Loucy (cell line): Measurements from ENCODE around the gene OGDH.
A peak's percentile ranks its signal among the peaks of the same experiment; 100 is the strongest.
"Not testable (repeated sequence)": the region's sequence is repeated elsewhere in the genome, so short reads cannot be mapped to it uniquely, and the experiment has no call there.

Source experiments
- H2AFZ ChIP-seq: fragments of 200-600 bp; sonication (generic); 2 replicates; pipeline ENCODE4 v1.6.0; 2016; ENCODE audit warnings: antibody characterized with exemption, mild to moderate bottlenecking, low read length, moderate library complexity
- H3F3A ChIP-seq: fragments of 200-600 bp; 2 replicates; pipeline ENCODE4 v1.6.0; 2016; ENCODE audit warnings: antibody characterized with exemption, low read depth, mild to moderate bottlenecking
- H3K27me3 ChIP-seq: fragments of 200-600 bp; sonication (generic); 2 replicates; pipeline ENCODE4 v1.6.1; 2014; ENCODE audit warnings: low read length, mild to moderate bottlenecking; ENCODE audit not compliant: insufficient read depth, poor library complexity, severe bottlenecking
- H3K36me3 ChIP-seq: fragments of 200-600 bp; sonication (generic); 2 replicates; pipeline ENCODE4 v1.6.1; 2016; ENCODE audit warnings: low read length; ENCODE audit not compliant: insufficient read depth
- H3K4me1 ChIP-seq: fragments of 200-600 bp; sonication (generic); 2 replicates; pipeline ENCODE4 v1.5.1; 2014; ENCODE audit warnings: low read length, mild to moderate bottlenecking; ENCODE audit not compliant: insufficient read depth, poor library complexity, severe bottlenecking
- H3K4me2 ChIP-seq: fragments of 200-600 bp; sonication (generic); 2 replicates; pipeline ENCODE4 v1.6.0; 2014; ENCODE audit warnings: antibody characterized with exemption, low read length, low read depth, mild to moderate bottlenecking; ENCODE audit not compliant: poor library complexity, severe bottlenecking
- H3K4me3 ChIP-seq: fragments of 200-600 bp; sonication (generic); 2 replicates; pipeline ENCODE4 v1.5.1; 2014; ENCODE audit warnings: low read length, mild to moderate bottlenecking, mixed read lengths; ENCODE audit not compliant: poor library complexity, severe bottlenecking
- H3K79me2 ChIP-seq: fragments of 200-600 bp; sonication (generic); 2 replicates; pipeline ENCODE4 v1.6.1; 2014; ENCODE audit warnings: low read length; ENCODE audit not compliant: insufficient read depth
- H3K9ac ChIP-seq: fragments of 200-600 bp; sonication (generic); 2 replicates; pipeline ENCODE4 v1.6.0; 2014; ENCODE audit warnings: mild to moderate bottlenecking, low read depth, low read length, moderate library complexity; ENCODE audit not compliant: poor library complexity, severe bottlenecking
- H3K9me2 ChIP-seq: fragments of 200-600 bp; sonication (generic); replicated peaks from 2 replicates; pipeline ENCODE4 v1.6.1; 2016; ENCODE audit warnings: low read depth, low read length, mixed read lengths
- H3K9me3 ChIP-seq: fragments of 200-600 bp; sonication (generic); 2 replicates; pipeline ENCODE4 v1.6.1; 2014; ENCODE audit warnings: mild to moderate bottlenecking, antibody characterized with exemption, low read length, low read depth; ENCODE audit not compliant: insufficient read depth
- H4K20me1 ChIP-seq: fragments of 200-600 bp; sonication (generic); 2 replicates; pipeline ENCODE4 v1.6.0; 2014; ENCODE audit warnings: antibody characterized with exemption, low read length, mild to moderate bottlenecking; ENCODE audit not compliant: insufficient read depth, poor library complexity, severe bottlenecking
- EZH2phosphoT487 ChIP-seq: fragments of 200-600 bp; IDR thresholded peaks from 2 replicates; pipeline ENCODE4 v1.6.1; 2018; ENCODE audit warnings: antibody characterized with exemption, mild to moderate bottlenecking, moderate library complexity, borderline replicate concordance
- TF ChIP-seq, protein P1 (sequence below): fragments of 200-600 bp; sonication (generic); conservative IDR thresholded peaks from 2 replicates; pipeline ENCODE4 v1.5.1; 2014; ENCODE audit warnings: mild to moderate bottlenecking, antibody characterized with exemption, low read length

Gene OGDH

DNA sequence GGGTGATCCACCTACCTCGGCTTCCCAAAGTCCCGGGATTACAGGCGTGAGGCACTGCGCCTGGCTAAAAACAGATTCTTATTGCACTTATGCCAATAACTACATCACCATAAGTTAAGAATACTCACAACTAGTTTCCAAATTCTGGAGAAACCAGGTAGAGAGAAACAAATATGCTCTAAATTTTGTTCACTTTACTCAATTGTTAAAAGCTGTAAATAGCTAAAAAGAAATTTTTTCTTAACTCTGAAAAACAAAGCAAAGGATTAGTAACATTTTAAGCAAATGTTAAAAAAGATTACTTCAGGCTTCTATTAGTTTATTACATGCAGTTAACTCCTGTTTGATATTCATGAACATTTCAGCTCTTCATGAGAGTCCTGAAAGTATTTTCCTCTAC lies 113.9 kb downstream of the OGDH start:
- no peaks in the 10 kb centered on the region for H3K4me1 ChIP-seq
- no peaks in the 10 kb centered on the region for H4K20me1 ChIP-seq
- no peak overlapping the region for H3K9ac ChIP-seq
- no peaks in the 10 kb centered on the region for H3K9me2 ChIP-seq
- no peaks in the 10 kb centered on the region for H3K27me3 ChIP-seq
- no peak overlapping the region for H2AFZ ChIP-seq
- H3K9me3 ChIP-seq: 0 out of 2 replicates have a peak, but pooled peaks cover 3% of the 10 kb centered on the region
- H3K79me2 ChIP-seq: no peaks in the 10 kb centered on the region
- H3K4me3 ChIP-seq: no peak overlapping the region
- no peak overlapping the region for H3K4me2 ChIP-seq
- TF ChIP-seq, protein P1, sequence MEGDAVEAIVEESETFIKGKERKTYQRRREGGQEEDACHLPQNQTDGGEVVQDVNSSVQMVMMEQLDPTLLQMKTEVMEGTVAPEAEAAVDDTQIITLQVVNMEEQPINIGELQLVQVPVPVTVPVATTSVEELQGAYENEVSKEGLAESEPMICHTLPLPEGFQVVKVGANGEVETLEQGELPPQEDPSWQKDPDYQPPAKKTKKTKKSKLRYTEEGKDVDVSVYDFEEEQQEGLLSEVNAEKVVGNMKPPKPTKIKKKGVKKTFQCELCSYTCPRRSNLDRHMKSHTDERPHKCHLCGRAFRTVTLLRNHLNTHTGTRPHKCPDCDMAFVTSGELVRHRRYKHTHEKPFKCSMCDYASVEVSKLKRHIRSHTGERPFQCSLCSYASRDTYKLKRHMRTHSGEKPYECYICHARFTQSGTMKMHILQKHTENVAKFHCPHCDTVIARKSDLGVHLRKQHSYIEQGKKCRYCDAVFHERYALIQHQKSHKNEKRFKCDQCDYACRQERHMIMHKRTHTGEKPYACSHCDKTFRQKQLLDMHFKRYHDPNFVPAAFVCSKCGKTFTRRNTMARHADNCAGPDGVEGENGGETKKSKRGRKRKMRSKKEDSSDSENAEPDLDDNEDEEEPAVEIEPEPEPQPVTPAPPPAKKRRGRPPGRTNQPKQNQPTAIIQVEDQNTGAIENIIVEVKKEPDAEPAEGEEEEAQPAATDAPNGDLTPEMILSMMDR: no peak
- no peak for TF ChIP-seq EZH2phosphoT487
- no peaks in the 10 kb centered on the region for H3F3A ChIP-seq
- no peaks in the 10 kb centered on the region for H3K36me3 ChIP-seq

DNA sequence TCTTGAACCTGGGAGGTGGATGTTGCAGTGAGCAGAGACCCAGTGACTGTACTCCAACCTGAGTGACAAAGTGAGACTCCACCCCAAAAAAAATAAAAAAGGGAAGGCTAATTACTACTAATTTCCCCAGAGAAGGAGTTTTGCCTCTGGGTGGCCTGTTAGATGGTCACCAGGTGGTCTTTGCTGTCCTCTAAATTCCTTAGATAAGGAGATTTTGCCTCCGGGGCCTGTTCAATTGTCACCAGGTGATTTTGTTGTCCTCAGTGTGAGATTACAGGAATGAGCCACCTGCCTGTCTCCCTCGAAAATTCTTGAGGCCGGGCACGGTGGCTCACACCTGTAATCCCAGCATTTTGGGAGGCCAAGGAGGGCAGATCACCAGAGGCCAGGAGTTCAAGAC lies 117.8 kb downstream of the OGDH start:
- no peak overlapping the region for H3K9ac ChIP-seq
- peaks cover 4% of the 10 kb centered on the region for H3K4me1 ChIP-seq
- H2AFZ ChIP-seq: no peak overlapping the region
- H4K20me1 ChIP-seq: no peaks in the 10 kb centered on the region
- H3F3A ChIP-seq: no peaks in the 10 kb centered on the region
- TF ChIP-seq, protein P1: no peak
- TF ChIP-seq EZH2phosphoT487: no peak
- H3K27me3 ChIP-seq: no peaks in the 10 kb centered on the region
- H3K4me3 ChIP-seq: no peak overlapping the region
- no peaks in the 10 kb centered on the region for H3K9me2 ChIP-seq
- H3K4me2 ChIP-seq: no peak overlapping the region
- 0 out of 2 replicates have a peak, but pooled peaks cover 3% of the 10 kb centered on the region for H3K9me3 ChIP-seq
- H3K79me2 ChIP-seq: no peaks in the 10 kb centered on the region
- no peaks in the 10 kb centered on the region for H3K36me3 ChIP-seq

DNA sequence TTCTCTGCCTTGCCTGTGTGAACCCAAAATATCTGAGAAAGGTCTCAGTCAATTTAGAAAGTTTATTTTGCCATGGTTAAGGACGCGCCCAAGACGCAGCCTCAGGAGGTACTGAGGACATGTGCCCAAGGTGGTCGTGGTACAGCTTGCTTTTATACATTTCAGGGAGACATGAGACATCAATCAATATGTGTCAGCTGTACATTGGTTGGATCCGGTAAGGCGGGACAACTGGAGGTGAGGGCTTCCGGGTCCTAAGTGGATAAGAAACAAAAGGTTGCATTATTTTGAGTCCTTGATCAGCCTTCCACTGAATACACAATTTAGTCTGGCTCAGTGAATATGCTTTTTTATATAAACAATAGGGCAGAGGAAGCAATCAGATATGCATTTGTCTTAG lies 119.8 kb downstream of the OGDH start:
- H3K4me2 ChIP-seq, H3K36me3 ChIP-seq, H3K79me2 ChIP-seq, H3K9me3 ChIP-seq, H3K4me3 ChIP-seq, H3K27me3 ChIP-seq, H2AFZ ChIP-seq, H4K20me1 ChIP-seq, H3K9ac ChIP-seq, H3F3A ChIP-seq, H3K9me2 ChIP-seq: not testable (repeated sequence)
- H3K4me1 ChIP-seq: peaks cover 10% of the 10 kb centered on the region

DNA sequence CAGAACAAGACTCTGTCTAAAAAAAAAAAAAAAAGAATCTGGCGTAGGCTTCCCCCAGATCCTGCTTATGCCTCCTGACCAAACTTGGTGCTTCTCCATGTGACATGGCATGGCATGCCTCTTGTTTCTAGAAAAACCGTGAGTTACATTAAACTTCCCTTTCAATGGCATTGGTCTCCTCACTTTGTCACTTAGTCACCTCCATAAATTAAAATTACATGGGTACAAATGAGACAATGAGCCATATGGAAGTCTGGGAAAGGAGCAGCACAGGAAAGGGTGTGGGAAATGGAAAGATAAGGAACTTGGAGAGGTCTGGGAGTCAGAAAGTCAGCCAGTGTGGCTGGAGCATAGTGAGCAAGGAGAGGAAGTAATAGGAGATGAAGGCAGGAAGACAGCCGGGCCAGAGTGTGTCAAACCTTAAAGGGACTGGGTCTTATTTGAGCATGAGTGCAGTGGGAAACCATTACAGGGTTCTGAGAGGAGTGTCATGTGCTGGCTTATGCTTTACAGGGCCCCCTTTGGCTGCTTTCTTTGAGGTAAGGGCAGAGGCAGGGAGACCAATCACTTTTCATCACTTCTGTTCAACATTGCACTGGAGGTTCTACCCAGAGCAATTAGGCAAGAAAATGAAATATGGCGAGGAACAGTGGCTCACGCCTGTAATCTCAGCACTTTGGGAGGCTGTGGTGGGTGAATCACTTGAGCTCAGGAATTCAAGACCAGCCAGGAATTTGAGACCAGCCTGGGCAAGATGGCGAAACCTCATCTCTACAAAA lies 120.9 kb downstream of the OGDH start:
- Histone ChIP-seq H3K4me1 (peaks cover 10% of the 10 kb centered on the region), H3K4me3 (no peak overlapping the region), H3K79me2 (no peaks in the 10 kb centered on the region), H3K36me3 (no peaks in the 10 kb centered on the region), H3K9ac (no peak overlapping the region), H3K9me3 (no peaks in the 10 kb centered on the region), H3K27me3 (no peaks in the 10 kb centered on the region), H4K20me1 (no peaks in the 10 kb centered on the region), H3F3A (no peaks in the 10 kb centered on the region), H3K4me2 (peak overlapping the region; percentile 51), H3K9me2 (no peaks in the 10 kb centered on the region), H2AFZ (peak overlapping the region; percentile 85)
- no peak for TF ChIP-seq EZH2phosphoT487
- TF ChIP-seq, protein P1: no peak
